ENCODE results near the gene CTNNA3. TPM values are rescaled to one million over a fixed set of nuclear protein-coding genes. Genes with fewer than 3 reads are reported as not detected.

CTNNA3 gene
- total and polyA plus RNA-seq, 4 donors = 0.16 to 2.4 (median 1.4) TPM

DNA sequence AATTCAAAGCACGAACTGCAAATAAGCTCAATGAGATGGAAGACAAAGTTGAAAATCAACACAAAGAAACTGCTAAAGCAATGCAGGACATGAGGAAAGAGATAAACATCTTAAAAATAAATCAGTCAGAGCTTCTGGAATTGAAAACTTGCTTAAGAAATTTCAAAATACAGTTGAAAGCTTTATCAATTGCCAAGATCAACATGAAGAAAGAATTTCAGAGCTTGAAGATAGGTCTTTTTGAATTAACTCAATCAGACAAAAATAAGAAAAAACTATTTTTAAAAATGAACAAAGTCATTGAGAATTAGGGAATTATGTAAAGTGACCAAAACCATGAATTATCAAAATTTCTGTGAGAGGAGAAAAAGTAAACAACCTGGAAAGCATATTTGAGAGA lies 218.1 kb downstream of the CTNNA3 start:
- Histone ChIP-seq H3K27me3 (ENCODE audit: control insufficient read depth in 4 of 4, insufficient read depth in 4 of 4, low read length in 3 of 4) (no peaks in the 10 kb centered on the region), H3K9ac (ENCODE audit: low read depth in 1 of 2, low read length in 2 of 2) (no peak overlapping the region), H3K4me3 (ENCODE audit: low read depth in 1 of 3, low read length in 3 of 3) (no peak overlapping the region), H3K36me3 (ENCODE audit: control insufficient read depth in 4 of 4, insufficient read depth in 3 of 4, low read depth in 1 of 4, low read length in 3 of 4) (no peaks in the 10 kb centered on the region), H3K4me1 (ENCODE audit: control insufficient read depth in 4 of 4, insufficient read depth in 4 of 4, low read length in 3 of 4) (no peaks in the 10 kb centered on the region), H3K9me3 (ENCODE audit: control insufficient read depth in 4 of 4, low read length in 3 of 4) (peaks cover 0 to 4% (median 2%) of the 10 kb centered on the region in 4 donors), H3K27ac (ENCODE audit: low read depth in 1 of 2, low read length in 2 of 2) (no peak overlapping the region)
- TF ChIP-seq FOXA1 (IDR thresholded peaks at IDR 0.05) = no peak
- TF ChIP-seq NR2F2 (IDR thresholded peaks at IDR 0.05) = no peak
- TF ChIP-seq, protein P1, sequence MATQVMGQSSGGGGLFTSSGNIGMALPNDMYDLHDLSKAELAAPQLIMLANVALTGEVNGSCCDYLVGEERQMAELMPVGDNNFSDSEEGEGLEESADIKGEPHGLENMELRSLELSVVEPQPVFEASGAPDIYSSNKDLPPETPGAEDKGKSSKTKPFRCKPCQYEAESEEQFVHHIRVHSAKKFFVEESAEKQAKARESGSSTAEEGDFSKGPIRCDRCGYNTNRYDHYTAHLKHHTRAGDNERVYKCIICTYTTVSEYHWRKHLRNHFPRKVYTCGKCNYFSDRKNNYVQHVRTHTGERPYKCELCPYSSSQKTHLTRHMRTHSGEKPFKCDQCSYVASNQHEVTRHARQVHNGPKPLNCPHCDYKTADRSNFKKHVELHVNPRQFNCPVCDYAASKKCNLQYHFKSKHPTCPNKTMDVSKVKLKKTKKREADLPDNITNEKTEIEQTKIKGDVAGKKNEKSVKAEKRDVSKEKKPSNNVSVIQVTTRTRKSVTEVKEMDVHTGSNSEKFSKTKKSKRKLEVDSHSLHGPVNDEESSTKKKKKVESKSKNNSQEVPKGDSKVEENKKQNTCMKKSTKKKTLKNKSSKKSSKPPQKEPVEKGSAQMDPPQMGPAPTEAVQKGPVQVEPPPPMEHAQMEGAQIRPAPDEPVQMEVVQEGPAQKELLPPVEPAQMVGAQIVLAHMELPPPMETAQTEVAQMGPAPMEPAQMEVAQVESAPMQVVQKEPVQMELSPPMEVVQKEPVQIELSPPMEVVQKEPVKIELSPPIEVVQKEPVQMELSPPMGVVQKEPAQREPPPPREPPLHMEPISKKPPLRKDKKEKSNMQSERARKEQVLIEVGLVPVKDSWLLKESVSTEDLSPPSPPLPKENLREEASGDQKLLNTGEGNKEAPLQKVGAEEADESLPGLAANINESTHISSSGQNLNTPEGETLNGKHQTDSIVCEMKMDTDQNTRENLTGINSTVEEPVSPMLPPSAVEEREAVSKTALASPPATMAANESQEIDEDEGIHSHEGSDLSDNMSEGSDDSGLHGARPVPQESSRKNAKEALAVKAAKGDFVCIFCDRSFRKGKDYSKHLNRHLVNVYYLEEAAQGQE (IDR thresholded peaks at IDR 0.05) = no peak
- no peak for TF ChIP-seq RXRA (IDR thresholded peaks at IDR 0.05)
- TF ChIP-seq YY1 (IDR thresholded peaks at IDR 0.05) = no peak
- no peak for TF ChIP-seq HNF4A (conservative IDR thresholded peaks at IDR 0.05)
- no peak for TF ChIP-seq JUND (IDR thresholded peaks at IDR 0.05)
- no peak for TF ChIP-seq FOXA2 (IDR thresholded peaks at IDR 0.05)
- TF ChIP-seq RAD21 (IDR thresholded peaks at IDR 0.05) = no peak
- TF ChIP-seq, protein P2, sequence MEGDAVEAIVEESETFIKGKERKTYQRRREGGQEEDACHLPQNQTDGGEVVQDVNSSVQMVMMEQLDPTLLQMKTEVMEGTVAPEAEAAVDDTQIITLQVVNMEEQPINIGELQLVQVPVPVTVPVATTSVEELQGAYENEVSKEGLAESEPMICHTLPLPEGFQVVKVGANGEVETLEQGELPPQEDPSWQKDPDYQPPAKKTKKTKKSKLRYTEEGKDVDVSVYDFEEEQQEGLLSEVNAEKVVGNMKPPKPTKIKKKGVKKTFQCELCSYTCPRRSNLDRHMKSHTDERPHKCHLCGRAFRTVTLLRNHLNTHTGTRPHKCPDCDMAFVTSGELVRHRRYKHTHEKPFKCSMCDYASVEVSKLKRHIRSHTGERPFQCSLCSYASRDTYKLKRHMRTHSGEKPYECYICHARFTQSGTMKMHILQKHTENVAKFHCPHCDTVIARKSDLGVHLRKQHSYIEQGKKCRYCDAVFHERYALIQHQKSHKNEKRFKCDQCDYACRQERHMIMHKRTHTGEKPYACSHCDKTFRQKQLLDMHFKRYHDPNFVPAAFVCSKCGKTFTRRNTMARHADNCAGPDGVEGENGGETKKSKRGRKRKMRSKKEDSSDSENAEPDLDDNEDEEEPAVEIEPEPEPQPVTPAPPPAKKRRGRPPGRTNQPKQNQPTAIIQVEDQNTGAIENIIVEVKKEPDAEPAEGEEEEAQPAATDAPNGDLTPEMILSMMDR (IDR thresholded peaks at IDR 0.05; ENCODE audit: low read depth, low read length, missing input control) = no peak
- TF ChIP-seq, protein P3, sequence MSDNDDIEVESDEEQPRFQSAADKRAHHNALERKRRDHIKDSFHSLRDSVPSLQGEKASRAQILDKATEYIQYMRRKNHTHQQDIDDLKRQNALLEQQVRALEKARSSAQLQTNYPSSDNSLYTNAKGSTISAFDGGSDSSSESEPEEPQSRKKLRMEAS (IDR thresholded peaks at IDR 0.05) = no peak
- no peak for TF ChIP-seq GABPA (IDR thresholded peaks at IDR 0.05 in 1 of 2, conservative IDR thresholded peaks at IDR 0.05 in 1 of 2)
- TF ChIP-seq SP1 (IDR thresholded peaks at IDR 0.05) = no peak
- no peak for TF ChIP-seq HNF4G (IDR thresholded peaks at IDR 0.05)
- no peak for TF ChIP-seq EGR1 (IDR thresholded peaks at IDR 0.05; ENCODE audit: low read depth in 2 of 2)
- TF ChIP-seq TAF1 (conservative IDR thresholded peaks at IDR 0.05) = no peak
- TF ChIP-seq, protein P4, sequence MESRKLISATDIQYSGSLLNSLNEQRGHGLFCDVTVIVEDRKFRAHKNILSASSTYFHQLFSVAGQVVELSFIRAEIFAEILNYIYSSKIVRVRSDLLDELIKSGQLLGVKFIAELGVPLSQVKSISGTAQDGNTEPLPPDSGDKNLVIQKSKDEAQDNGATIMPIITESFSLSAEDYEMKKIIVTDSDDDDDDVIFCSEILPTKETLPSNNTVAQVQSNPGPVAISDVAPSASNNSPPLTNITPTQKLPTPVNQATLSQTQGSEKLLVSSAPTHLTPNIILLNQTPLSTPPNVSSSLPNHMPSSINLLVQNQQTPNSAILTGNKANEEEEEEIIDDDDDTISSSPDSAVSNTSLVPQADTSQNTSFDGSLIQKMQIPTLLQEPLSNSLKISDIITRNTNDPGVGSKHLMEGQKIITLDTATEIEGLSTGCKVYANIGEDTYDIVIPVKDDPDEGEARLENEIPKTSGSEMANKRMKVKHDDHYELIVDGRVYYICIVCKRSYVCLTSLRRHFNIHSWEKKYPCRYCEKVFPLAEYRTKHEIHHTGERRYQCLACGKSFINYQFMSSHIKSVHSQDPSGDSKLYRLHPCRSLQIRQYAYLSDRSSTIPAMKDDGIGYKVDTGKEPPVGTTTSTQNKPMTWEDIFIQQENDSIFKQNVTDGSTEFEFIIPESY (IDR thresholded peaks at IDR 0.05) = no peak
- 84% methylated on average over 1 of the region's 1 CpG for WGBS
- no peak for DNase-seq (ENCODE audit: low spot score)

DNA sequence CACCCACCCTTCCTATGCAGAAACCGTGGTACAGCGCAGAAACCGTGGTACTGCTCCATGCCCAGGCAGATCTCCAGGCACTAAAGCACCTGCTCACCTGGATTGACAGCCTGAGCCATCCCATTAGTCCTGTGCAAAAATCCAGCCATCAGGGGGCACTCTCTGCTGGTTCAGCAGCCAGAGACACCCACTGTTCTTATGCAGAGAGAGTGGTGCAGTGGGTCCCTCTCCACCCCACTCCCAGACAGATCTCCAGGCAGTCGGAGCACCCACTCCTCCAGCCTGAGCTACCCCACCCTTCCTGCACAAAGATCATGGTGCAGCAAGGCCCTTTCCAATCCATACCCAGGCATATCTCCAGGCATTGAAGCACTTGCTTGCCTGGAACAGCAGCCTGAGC lies 219.8 kb downstream of the CTNNA3 start:
- no peak overlapping the region for H3K9ac ChIP-seq (ENCODE audit: low read depth in 1 of 2, low read length in 2 of 2)
- TF ChIP-seq GABPA (IDR thresholded peaks at IDR 0.05 in 1 of 2, conservative IDR thresholded peaks at IDR 0.05 in 1 of 2) = no peak
- WGBS = 86% methylated on average over 4 of the region's 4 CpGs
- DNase-seq (ENCODE audit: low spot score) = no peak
- peaks cover 0 to 4% (median 2%) of the 10 kb centered on the region in 4 donors for H3K9me3 ChIP-seq (ENCODE audit: control insufficient read depth in 4 of 4, low read length in 3 of 4)
- no peaks in the 10 kb centered on the region for H3K36me3 ChIP-seq (ENCODE audit: control insufficient read depth in 4 of 4, insufficient read depth in 3 of 4, low read depth in 1 of 4, low read length in 3 of 4)
- H3K4me3 ChIP-seq (ENCODE audit: low read depth in 1 of 3, low read length in 3 of 3) = no peak overlapping the region
- H3K27ac ChIP-seq (ENCODE audit: low read depth in 1 of 2, low read length in 2 of 2) = no peak overlapping the region
- H3K4me1 ChIP-seq (ENCODE audit: control insufficient read depth in 4 of 4, insufficient read depth in 4 of 4, low read length in 3 of 4) = no peaks in the 10 kb centered on the region
- peaks cover 0 to under 1% (median 0%) of the 10 kb centered on the region in 4 donors for H3K27me3 ChIP-seq (ENCODE audit: control insufficient read depth in 4 of 4, insufficient read depth in 4 of 4, low read length in 3 of 4)
